ENCODE results near the gene KLHL22. TPM values are rescaled to one million over a fixed set of nuclear protein-coding genes. Genes with fewer than 3 reads are reported as not detected.

The KLHL22 gene
- total RNA-seq, 1 experiment from 2014 or later = 14.8 TPM

GRCh38 chr22:20530368-20531153 is 35.0 kb upstream of the KLHL22 start:
- peak; percentile 40 for TF ChIP-seq CTCF (conservative IDR thresholded peaks at IDR 0.05; ENCODE audit: low read depth, low read length)
- no peak for TF ChIP-seq EZH2phosphoT487 (IDR thresholded peaks at IDR 0.05; ENCODE audit: borderline replicate concordance, low read length)
- H3K27me3 ChIP-seq (ENCODE audit: low read length) = no peaks in the 10 kb centered on the region
- H3K4me1 ChIP-seq (ENCODE audit: insufficient read depth, low read length) = peaks cover 44% of the 10 kb centered on the region
- peak overlapping the region; percentile 83 for H3K9ac ChIP-seq (ENCODE audit: low read length)
- peak overlapping the region; percentile 99 for H3K27ac ChIP-seq (ENCODE audit: low read length)
- H3K9me3 ChIP-seq (ENCODE audit: low read length) = no peaks in the 10 kb centered on the region
- H2AFZ ChIP-seq (ENCODE audit: low read length) = no peak overlapping the region
- H3K9me2 ChIP-seq (replicated peaks; ENCODE audit: low read length) = no peaks in the 10 kb centered on the region
- intact Hi-C loops (cut with micrococcal nuclease) = loop anchor here (2.0 to 5.0 kb wide), 2 partner anchors 16 to 33 kb away; partner anchors contain the start of gene KLHL22
- H3K36me3 ChIP-seq (ENCODE audit: low read depth, low read length) = peaks cover 12% of the 10 kb centered on the region
- CTCF ChIA-PET = interaction anchor here (0.6 to 1.0 kb wide), 2 partner anchors 27 to 35 kb away, joined by 3 to 14 read pairs; no protein-coding TSS in a partner anchor
- POLR2A ChIA-PET (ENCODE audit: unreplicated experiment) = interaction anchor here (0.5 to 1.0 kb wide), 3 partner anchors 10 to 23 kb away, joined by 5 read pairs; partner anchors contain the start of gene MED15
- peaks cover 83% of the 10 kb centered on the region for H3K79me2 ChIP-seq (ENCODE audit: low read length)
- H4K20me1 ChIP-seq (ENCODE audit: low read length) = peaks cover 7% of the 10 kb centered on the region; the same call in 1 of the 2 replicates
- peaks cover 3% of the 10 kb centered on the region for H3F3A ChIP-seq (ENCODE audit: low read length, unreplicated experiment)
- TSS peak; percentile 95 for BruUV-seq (replicated peaks)
- DNase-seq = peak; percentile 85
- peak overlapping the region; percentile 40; the same call in 1 of the 2 replicates for H3K4me3 ChIP-seq (ENCODE audit: low read length)
- peak; percentile 77 for ATAC-seq
- peak overlapping the region; percentile 65 for H3K4me2 ChIP-seq (ENCODE audit: low read length)

GRCh38 chr22:20528405-20528978 is 32.9 kb upstream of the KLHL22 start:
- Histone ChIP-seq H3K36me3 (ENCODE audit: low read depth, low read length) (peaks cover 14% of the 10 kb centered on the region), H3K4me2 (ENCODE audit: low read length) (no peak overlapping the region), H3K9me3 (ENCODE audit: low read length) (no peaks in the 10 kb centered on the region), H3K9ac (ENCODE audit: low read length) (no peak overlapping the region), H3K79me2 (ENCODE audit: low read length) (peaks cover 84% of the 10 kb centered on the region), H3K9me2 (replicated peaks; ENCODE audit: low read length) (no peaks in the 10 kb centered on the region), H3K4me3 (ENCODE audit: low read length) (no peak overlapping the region), H4K20me1 (ENCODE audit: low read length) (peaks cover 12% of the 10 kb centered on the region; the same call in 1 of the 2 replicates), H3K27me3 (ENCODE audit: low read length) (no peaks in the 10 kb centered on the region), H3K27ac (ENCODE audit: low read length) (no peak overlapping the region), H3F3A (ENCODE audit: low read length, unreplicated experiment) (peaks cover 3% of the 10 kb centered on the region), H2AFZ (ENCODE audit: low read length) (no peak overlapping the region), H3K4me1 (ENCODE audit: insufficient read depth, low read length) (peaks cover 51% of the 10 kb centered on the region)
- BruUV-seq (replicated peaks) = no TSS peak
- POLR2A ChIA-PET (ENCODE audit: unreplicated experiment) = no interaction called here
- TF ChIP-seq CTCF (conservative IDR thresholded peaks at IDR 0.05; ENCODE audit: low read depth, low read length) (no peak), EZH2 (IDR thresholded peaks at IDR 0.05; ENCODE audit: low read length, unreplicated experiment) (no peak), EZH2phosphoT487 (IDR thresholded peaks at IDR 0.05; ENCODE audit: borderline replicate concordance, low read length) (no peak)
- ATAC-seq (no peak), DNase-seq (no peak)
- CTCF ChIA-PET = no interaction called here
- intact Hi-C loops (cut with micrococcal nuclease) = no loop called here

All from PC-3 (cell line).